Measurements from ENCODE around the gene ORC3. TPM values are rescaled to one million over a fixed set of nuclear protein-coding genes. Genes with fewer than 3 reads are reported as not detected.
"Not testable (repeated sequence)": the region's sequence is repeated elsewhere in the genome, so short reads cannot be mapped to it uniquely, and the experiment has no call there.

The ORC3 gene
- total RNA-seq, 1 experiment from 2014 or later = 52.9 TPM

GRCh38 chr6:87710090-87710489 lies 120.2 kb downstream of the ORC3 start:
- Histone ChIP-seq H3K9ac (ENCODE audit: extremely low read depth, insufficient read length, low read length) (no peak overlapping the region), H4K20me1 (ENCODE audit: control insufficient read depth, insufficient read depth, insufficient read length) (no peaks in the 10 kb centered on the region), H3T11ph (ENCODE audit: low read length) (no peak overlapping the region), H3K4ac (ENCODE audit: low read depth, low read length) (no peak overlapping the region), H4K5ac (ENCODE audit: insufficient read length, low read depth, low read length) (no peak overlapping the region), H2BK12ac (ENCODE audit: insufficient read length, low read depth, low read length) (no peak overlapping the region), H4K91ac (ENCODE audit: insufficient read length, low read depth, low read length) (no peak overlapping the region), H4K8ac (replicated peaks; ENCODE audit: insufficient read length, low read depth, low read length) (no peak overlapping the region), H3K18ac (ENCODE audit: insufficient read length, low read depth, low read length) (no peak overlapping the region), H3K79me1 (ENCODE audit: insufficient read depth, low read depth, low read length, poor library complexity, severe bottlenecking) (no peaks in the 10 kb centered on the region), H3K56ac (ENCODE audit: insufficient read length, low read depth, low read length) (no peak overlapping the region), H3K4me2 (ENCODE audit: insufficient read depth, insufficient read length, low read length) (no peak overlapping the region), H3K14ac (ENCODE audit: insufficient read depth, low read length) (no peak overlapping the region), H2BK20ac (ENCODE audit: low read depth, low read length, poor library complexity, severe bottlenecking) (no peak overlapping the region), H2AK5ac (ENCODE audit: insufficient read length, low read length) (no peak overlapping the region), H3K9me3 (ENCODE audit: control insufficient read depth, low read depth, low read length) (no peaks in the 10 kb centered on the region), H2BK5ac (ENCODE audit: insufficient read length, low read length) (no peak overlapping the region), H3K4me1 (ENCODE audit: insufficient read depth, low read length) (no peaks in the 10 kb centered on the region), H3K27me3 (ENCODE audit: insufficient read depth, low read length) (no peaks in the 10 kb centered on the region), H2BK120ac (ENCODE audit: low read depth, low read length, poor library complexity, severe bottlenecking) (no peak overlapping the region), H3K23me2 (ENCODE audit: insufficient read length, low read depth, low read length, poor library complexity, severe bottlenecking) (no peaks in the 10 kb centered on the region), H2BK15ac (ENCODE audit: low read depth, low read length) (no peak overlapping the region), H3K79me2 (ENCODE audit: insufficient read depth, low read length) (no peaks in the 10 kb centered on the region), H2AFZ (ENCODE audit: low read length) (no peak overlapping the region), H3K23ac (ENCODE audit: insufficient read length, low read depth, low read length) (no peak overlapping the region), H3K27ac (ENCODE audit: insufficient read length, low read depth, low read length) (no peak overlapping the region)
- no peak for TF ChIP-seq CTCF (conservative IDR thresholded peaks at IDR 0.05)
- H3K27me3 Mint-ChIP-seq (ENCODE audit: low read depth) = no peaks in the 10 kb centered on the region
- H3K4me1 Mint-ChIP-seq = peaks cover 13 to 17% of the 10 kb centered on the region in 2 experiments
- no peaks in the 10 kb centered on the region; a peak in 1 of 5 replicates for H3K9me3 Mint-ChIP-seq
- no peak for DNase-seq
- no peaks in the 10 kb centered on the region for H3K36me3 Mint-ChIP-seq (ENCODE audit: insufficient read depth in 1 of 3, low read depth in 3 of 3)
- H3K4me3 Mint-ChIP-seq = no peak overlapping the region; a peak in 1 of 5 replicates
- H3K27ac Mint-ChIP-seq = peak overlapping the region in 1 of 3 experiments; percentile 49; a peak in 2 of 7 replicates
- WGBS (ENCODE audit: extremely low coverage, insufficient read length, low lambda C conversion rate) = no CpG with 5 or more reads among the region's 3 CpGs

GRCh38 chr6:87712713-87713112 lies 122.8 kb downstream of the ORC3 start:
- H3K4me3 Mint-ChIP-seq; H2BK120ac ChIP-seq (ENCODE audit: low read depth, low read length, poor library complexity, severe bottlenecking); H2BK20ac ChIP-seq (ENCODE audit: low read depth, low read length, poor library complexity, severe bottlenecking); H3K23ac ChIP-seq (ENCODE audit: insufficient read length, low read depth, low read length); H2BK12ac ChIP-seq (ENCODE audit: insufficient read length, low read depth, low read length); H2BK5ac ChIP-seq (ENCODE audit: insufficient read length, low read length); H3K18ac ChIP-seq (ENCODE audit: insufficient read length, low read depth, low read length); H2AK5ac ChIP-seq (ENCODE audit: insufficient read length, low read length); H3K27ac Mint-ChIP-seq; H4K20me1 ChIP-seq (ENCODE audit: control insufficient read depth, insufficient read depth, insufficient read length); H3K4me2 ChIP-seq (ENCODE audit: insufficient read depth, insufficient read length, low read length); H3K4me1 ChIP-seq (ENCODE audit: insufficient read depth, low read length); H3K36me3 Mint-ChIP-seq (ENCODE audit: insufficient read depth in 1 of 3, low read depth in 3 of 3); H2AFZ ChIP-seq (ENCODE audit: low read length); H3T11ph ChIP-seq (ENCODE audit: low read length); H3K56ac ChIP-seq (ENCODE audit: insufficient read length, low read depth, low read length); H3K27me3 Mint-ChIP-seq (ENCODE audit: low read depth); H3K9me3 Mint-ChIP-seq; H3K27ac ChIP-seq (ENCODE audit: insufficient read length, low read depth, low read length); H3K14ac ChIP-seq (ENCODE audit: insufficient read depth, low read length); H3K9ac ChIP-seq (ENCODE audit: extremely low read depth, insufficient read length, low read length); H4K91ac ChIP-seq (ENCODE audit: insufficient read length, low read depth, low read length); DNase-seq; H3K4ac ChIP-seq (ENCODE audit: low read depth, low read length); H3K23me2 ChIP-seq (ENCODE audit: insufficient read length, low read depth, low read length, poor library complexity, severe bottlenecking); H3K79me1 ChIP-seq (ENCODE audit: insufficient read depth, low read depth, low read length, poor library complexity, severe bottlenecking); H4K8ac ChIP-seq (replicated peaks; ENCODE audit: insufficient read length, low read depth, low read length); H3K9me3 ChIP-seq (ENCODE audit: control insufficient read depth, low read depth, low read length); H3K79me2 ChIP-seq (ENCODE audit: insufficient read depth, low read length); H2BK15ac ChIP-seq (ENCODE audit: low read depth, low read length); H3K27me3 ChIP-seq (ENCODE audit: insufficient read depth, low read length); H4K5ac ChIP-seq (ENCODE audit: insufficient read length, low read depth, low read length): not testable (repeated sequence)
- WGBS (ENCODE audit: extremely low coverage, insufficient read length, low lambda C conversion rate) = no CpG with 5 or more reads among the region's 3 CpGs
- H3K4me1 Mint-ChIP-seq = peaks cover 13 to 21% of the 10 kb centered on the region in 2 experiments
